NCI-H446 treated with DMSO at 0.1 percent for 48 hours (cell line): ENCODE results near the gene GPC6.
A peak's percentile ranks its signal among the peaks of the same experiment; 100 is the strongest.

ENCODE experiments used
- DNase-seq: peaks from one replicate; lab custom pipeline; 2025; lab: John Stamatoyannopoulos, UW

The GPC6 gene

GRCh38 chr13:94351292-94351990 is 1124.8 kb downstream of the GPC6 start:
- DNase-seq, result no peak

- no peak for DNase-seq
Observed at GRCh38 chr13:94352057-94352456, 1125.5 kb downstream of the GPC6 start.

- no peak for DNase-seq
Observed at GRCh38 chr13:94353167-94353710, 1126.6 kb downstream of the GPC6 start.

GRCh38 chr13:94359875-94360274 is 1133.3 kb downstream of the GPC6 start:
- DNase-seq, result no peak

- DNase-seq, result peak; percentile 23
Observed at GRCh38 chr13:94362411-94362909, 1135.9 kb downstream of the GPC6 start.

- no peak for DNase-seq
Observed at GRCh38 chr13:94366677-94367076, 1140.1 kb downstream of the GPC6 start.

DNA sequence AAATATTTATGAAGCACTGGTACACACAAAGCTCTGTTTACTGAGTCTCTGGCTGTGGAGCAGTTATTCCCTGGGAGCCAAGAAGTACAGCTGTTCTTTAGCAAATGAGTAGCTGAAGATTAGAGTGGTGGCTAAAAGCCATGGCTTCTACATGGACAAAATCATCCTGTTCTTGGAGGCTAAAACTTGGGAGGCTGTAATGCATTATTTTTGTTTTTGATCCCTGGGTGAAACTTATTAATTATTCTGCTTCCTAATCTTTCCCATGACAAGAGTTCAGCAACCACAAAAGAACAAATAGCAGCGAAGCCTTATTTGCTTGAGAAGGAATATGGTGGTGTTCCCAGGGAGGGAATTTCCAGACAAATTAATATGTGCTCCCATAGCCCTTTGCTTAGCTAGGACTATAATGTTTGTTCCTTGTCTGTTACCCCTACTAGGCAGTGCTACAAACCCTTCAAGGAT is 1143.4 kb downstream of the GPC6 start:
- DNase-seq, result peak; percentile 62

DNA sequence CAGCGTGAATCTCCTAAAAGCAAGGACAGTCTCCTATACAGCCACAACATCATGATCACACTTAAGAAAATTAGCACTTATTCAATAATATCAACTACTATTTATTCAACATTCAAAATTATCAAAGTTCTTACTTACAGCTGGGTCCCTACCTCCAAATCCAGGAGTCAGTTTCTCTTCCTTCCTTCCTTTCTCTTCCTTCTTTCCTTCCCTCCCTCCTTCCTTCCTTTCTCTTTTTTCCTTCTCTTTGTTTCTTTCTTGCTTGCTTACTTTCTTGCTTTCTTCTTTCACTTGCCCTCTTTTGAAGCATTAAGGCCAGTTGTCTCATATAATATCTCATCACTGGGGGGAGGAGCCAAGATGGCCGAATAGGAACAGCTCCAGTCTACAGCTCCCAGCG is 1145.2 kb downstream of the GPC6 start:
- DNase-seq, result no peak

DNA sequence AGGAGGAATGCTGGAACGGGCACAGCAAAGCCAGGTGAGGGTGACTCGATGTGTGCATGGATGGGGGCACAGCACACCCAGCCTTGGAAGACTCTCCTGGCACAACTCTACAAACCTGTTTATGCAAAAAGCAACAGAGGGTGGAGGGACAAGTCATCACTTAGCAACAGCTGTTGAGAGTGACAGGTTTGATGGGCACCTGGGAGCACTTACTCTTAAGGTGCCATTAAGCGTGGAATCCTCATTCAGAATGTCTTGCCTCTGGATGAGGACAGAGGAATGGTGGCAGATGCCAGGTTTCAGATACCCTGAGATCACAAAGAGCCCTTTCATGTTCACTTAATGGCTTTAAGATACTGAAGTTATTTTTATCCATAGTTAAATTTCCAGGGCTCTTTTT is 1155.9 kb downstream of the GPC6 start:
- DNase-seq, result no peak

- no peak for DNase-seq
Observed at GRCh38 chr13:94382960-94383359, 1156.4 kb downstream of the GPC6 start.

GRCh38 chr13:94384231-94384905 is 1157.8 kb downstream of the GPC6 start:
- DNase-seq, result peak; percentile 40

DNA sequence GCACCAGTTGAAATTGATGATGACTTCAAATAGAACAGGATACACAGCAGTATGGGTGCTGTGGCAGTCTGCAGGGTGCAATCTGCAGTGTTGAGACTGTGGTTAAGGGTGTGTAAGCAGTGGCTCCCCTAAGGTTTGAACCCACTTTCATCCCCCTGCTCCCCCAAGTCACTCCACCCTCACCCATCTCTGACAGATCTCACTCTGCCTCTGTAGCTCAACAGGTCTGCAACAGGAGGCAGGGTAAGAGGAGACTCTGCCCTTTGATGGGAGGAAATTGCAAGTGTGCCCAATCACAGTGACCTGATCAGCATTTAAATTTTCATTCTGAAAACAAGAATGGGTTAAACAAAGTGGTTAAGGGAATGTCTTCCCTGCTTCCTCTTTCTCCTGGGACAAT is 1160.4 kb downstream of the GPC6 start:
- DNase-seq, result no peak

GRCh38 chr13:94389604-94390351 is 1163.2 kb downstream of the GPC6 start:
- DNase-seq, result no peak

DNA sequence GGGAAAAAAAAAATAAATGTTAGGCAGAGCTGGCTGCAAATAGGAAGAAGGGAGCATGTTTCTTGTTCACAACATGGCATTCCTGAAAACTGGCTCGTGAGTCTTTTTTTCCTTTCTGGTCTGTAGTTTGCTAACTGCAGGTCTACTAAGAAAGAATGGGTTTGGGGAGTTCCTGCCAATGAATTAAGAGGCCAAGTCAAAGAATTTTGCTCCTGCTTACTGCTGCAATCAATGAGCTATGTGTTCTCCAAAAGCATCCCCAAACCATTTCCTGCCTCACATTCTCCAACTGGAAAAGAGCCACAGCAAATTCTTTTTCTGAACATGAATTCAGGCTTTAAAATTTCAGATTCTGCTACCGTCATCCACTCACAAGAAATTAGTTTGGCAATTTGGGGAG is 1164.3 kb downstream of the GPC6 start:
- DNase-seq, result no peak

GRCh38 chr13:94394723-94395122 is 1168.1 kb downstream of the GPC6 start:
- no peak for DNase-seq

DNA sequence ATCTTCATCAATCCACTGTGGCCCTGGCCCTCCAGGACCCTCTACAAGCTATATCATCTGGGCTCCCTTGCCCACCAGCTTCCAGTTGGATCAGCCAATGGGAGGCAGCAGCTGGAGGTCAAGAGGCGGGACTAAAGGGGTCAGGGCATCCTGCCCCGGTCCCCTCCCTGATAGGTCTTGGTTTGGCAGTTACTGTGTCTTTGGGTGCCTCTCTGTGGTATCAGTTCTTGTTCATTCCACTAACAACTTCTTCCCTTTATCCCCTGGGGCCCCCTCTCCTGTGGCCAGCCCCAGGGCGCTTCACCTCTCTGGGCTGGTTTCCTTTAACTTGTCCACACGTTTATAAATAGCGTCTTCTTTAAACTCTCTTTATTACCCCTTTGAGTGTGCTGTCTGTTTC is 1169.3 kb downstream of the GPC6 start:
- DNase-seq, result no peak

- DNase-seq, result no peak
Observed at GRCh38 chr13:94399812-94400211, 1173.2 kb downstream of the GPC6 start.

GRCh38 chr13:94400874-94401273 is 1174.3 kb downstream of the GPC6 start:
- no peak for DNase-seq

DNA sequence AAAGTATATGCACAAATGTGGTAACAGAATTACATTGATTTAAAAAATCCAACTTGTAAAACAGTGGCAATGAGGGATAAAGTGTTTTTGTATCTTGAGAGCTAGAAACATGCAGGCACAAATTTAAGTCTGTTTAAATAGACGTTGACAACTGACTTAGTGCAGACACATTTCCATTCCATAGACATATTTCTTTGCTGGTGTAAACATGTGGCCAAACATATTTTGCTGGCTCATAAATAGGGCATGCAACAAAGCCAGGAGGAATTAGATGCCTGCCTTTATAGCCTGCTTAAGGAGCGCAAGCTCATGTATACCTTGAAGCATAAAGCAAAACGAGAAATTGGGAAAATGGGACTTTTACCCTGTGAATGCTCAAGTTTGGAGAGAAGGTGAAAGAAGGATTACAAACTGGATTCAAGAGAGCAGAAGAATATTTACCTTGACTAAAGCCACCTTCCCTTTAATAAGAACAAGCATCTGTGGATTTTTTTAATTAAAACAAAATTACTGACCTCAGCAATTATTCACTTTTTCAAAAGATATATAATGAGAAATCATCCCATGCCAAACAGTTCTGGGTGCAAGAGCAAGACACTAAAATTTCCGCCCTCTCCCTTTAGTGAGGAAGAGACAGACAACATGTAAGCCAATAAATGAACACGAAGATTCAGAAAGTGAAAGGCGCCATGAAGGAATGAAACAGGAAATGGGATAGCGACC is 1181.9 kb downstream of the GPC6 start:
- DNase-seq, result no peak

GRCh38 chr13:94411747-94412146 is 1185.1 kb downstream of the GPC6 start:
- DNase-seq, result no peak

GRCh38 chr13:94412870-94413597 is 1186.4 kb downstream of the GPC6 start:
- DNase-seq, result no peak
